ENCODE measurements around the gene STK39. TPM values are rescaled to one million over a fixed set of nuclear protein-coding genes. Genes with fewer than 3 reads are reported as not detected.

The STK39 gene
- total RNA-seq, 1 donor from 2014 or later: 13.8 TPM

DNA sequence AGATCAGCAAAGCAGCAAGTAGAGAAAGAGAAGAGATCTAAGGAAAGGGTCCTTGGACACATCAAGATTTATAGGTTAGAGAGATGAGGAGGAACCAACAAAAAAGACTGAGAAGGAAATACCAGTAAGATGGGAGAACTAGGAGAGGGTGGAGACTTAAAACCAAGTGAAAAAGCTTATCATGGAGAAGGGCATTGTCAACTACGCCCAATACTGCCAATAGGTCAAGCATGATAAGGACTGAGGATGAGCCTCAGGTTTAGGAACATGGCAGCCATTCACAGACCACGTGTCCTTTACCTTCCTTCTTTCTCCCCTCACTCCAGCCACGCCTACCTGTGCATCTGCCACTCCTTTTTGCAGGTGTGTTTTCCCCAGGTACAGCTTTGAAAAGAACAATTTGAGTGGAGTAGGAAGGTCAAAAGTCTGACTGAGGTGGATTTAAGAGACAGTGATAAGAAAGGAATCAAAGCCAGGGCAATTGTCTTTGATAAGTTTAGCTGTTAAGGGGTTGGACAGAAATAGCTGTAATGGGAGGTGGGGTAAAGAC is 238.7 kb downstream of the STK39 start:
- no peak for DNase-seq (ENCODE audit: low read depth)

- no peak for DNase-seq (ENCODE audit: low read depth)
Observed at GRCh38 chr2:168006498-168006897, 240.9 kb downstream of the STK39 start.

DNA sequence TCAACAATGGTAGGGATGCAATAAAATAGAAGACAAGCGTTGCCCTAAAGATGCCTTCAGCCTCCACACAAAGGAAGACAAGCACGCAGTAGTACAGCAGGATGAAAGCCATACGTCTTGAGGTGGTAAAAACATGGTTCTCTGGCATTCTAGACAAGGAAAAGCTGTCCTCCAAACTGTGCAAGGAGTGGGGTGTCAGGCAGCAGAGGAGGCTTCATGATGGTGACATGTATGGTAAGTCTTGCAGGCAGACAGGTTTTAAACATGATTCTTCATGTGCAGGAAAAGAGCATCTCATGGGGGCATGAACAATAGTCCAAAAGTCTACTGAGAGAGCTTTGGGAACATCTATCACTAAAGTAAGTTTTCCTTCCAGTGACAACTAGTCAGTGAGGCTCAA is 241.8 kb downstream of the STK39 start:
- no peak for DNase-seq (ENCODE audit: low read depth)

DNA sequence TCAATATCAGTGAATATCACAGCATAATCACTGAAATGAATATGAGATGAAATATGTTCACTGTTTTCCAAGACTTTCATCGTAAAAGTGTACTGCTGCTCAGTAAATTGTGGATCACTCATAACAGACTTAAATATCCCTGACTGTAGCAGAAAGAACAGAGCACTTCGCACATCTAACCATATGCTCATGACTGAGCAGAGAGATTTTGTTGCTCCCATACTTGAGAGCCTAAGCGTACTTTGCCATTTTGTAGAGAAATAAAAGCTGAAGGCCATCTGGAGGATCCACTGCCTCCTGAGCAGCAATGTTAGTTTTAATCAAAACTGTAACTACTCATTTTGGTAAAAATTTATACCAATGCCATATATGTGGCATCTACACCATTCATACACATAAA is 243.5 kb downstream of the STK39 start:
- no peak for DNase-seq (ENCODE audit: low read depth)

- DNase-seq (ENCODE audit: low read depth): peak; percentile 83
Observed at GRCh38 chr2:168002021-168002553, 245.3 kb downstream of the STK39 start.

GRCh38 chr2:167992278-167992677 is 255.1 kb downstream of the STK39 start:
- DNase-seq (ENCODE audit: low read depth): peak; percentile 52

DNA sequence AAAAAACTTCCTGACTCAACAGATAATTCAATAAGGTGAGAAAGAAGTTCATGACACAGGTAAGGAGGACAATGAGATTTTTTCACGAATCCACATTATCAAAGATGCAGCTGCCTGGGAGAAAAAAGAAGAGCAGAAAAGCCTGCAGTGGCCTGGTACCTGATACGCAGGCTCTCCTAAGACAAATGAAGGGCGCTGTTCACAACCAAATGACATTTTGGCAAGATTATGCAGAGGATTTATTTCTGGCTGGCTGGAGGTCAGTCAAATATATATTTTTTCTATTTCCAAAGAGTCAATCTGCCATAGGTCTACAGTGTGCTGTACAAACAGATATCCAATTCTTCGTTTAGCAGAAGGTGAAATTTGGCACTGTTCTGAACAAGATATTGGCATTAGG is 257.3 kb downstream of the STK39 start:
- DNase-seq (ENCODE audit: low read depth): no peak

DNA sequence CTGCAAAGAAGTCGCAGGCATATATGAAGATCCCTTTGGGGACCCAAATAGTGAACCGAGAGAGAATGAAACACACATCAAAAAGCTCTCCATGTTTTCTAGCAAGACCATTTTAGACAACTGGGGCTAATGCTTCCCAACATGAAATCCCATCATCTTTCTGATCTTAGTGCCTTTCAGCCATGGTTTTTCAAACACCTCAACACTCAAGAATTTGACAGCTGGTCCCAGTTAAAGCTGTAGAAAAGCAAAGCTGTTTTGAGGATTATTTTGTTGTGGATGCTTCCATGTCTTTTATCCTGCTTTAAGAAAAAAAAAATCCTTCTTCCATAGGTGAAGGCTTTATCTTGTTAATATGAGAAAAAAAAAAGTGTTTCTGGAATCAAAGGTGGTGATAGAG is 259.1 kb downstream of the STK39 start:
- DNase-seq (ENCODE audit: low read depth): no peak

DNA sequence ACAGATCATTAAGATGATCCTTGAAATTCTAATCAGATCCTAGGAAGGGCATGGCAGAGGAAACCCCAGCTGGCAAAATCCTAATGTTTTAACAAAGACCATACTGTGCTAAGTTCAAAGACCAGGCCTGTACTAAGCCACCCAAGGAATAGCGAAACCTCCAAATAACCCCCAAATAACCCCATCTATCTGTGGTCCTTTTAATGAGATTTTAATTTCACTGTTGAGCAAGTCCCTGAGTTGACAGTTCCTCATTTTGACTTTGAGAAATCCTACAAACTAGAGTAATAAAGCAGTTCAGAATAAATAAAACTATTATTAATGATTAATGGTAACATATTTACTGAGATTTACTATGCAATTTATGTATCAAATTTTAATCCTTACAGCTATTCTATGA is 259.8 kb downstream of the STK39 start:
- no peak for DNase-seq (ENCODE audit: low read depth)

GRCh38 chr2:167987026-167987425 is 260.4 kb downstream of the STK39 start:
- DNase-seq (ENCODE audit: low read depth): no peak

GRCh38 chr2:167986223-167986622 is 261.2 kb downstream of the STK39 start:
- DNase-seq (ENCODE audit: low read depth): no peak

GRCh38 chr2:167981945-167982344 is 265.4 kb downstream of the STK39 start:
- DNase-seq (ENCODE audit: low read depth): no peak

DNA sequence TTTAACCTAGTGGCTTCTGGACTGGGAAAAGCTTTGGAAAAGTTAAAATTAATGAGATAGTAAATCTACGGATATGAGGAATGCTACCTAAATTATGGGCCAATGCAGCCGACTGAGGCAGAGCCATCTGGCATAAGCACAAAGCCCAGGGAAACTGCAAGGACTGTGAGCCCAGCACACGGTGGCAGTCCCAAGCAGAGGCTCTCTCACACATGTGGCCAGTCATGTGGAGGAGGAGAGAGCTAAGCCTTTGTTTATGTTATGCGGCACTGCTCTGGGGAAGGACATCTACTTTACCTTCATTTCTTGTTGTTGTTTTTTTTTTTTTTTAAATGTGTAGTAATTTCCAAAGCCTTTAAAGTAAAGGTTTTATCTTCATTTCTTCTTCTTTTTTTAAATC is 267.0 kb downstream of the STK39 start:
- DNase-seq (ENCODE audit: low read depth): no peak

DNA sequence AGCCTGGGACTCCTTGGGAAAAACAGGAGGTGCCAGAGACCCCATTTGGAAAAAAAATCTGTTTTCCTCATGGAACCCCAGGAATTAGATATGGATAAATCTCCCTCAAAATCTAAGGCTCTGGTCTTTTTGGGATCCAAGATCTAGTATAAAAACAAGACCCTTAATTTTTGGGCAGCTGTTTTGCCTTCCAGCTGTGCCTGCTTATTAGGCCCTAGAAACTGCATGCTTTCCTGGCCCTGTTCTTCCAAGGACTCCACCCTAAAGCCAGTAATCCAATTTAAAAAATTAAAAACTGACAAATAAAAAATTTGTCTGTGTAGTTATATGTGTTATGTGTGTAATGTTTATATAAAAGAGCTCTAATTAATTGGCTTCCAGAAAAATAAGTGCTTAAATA is 274.6 kb downstream of the STK39 start:
- DNase-seq (ENCODE audit: low read depth): no peak

GRCh38 chr2:167972020-167972419 is 275.4 kb downstream of the STK39 start:
- DNase-seq (ENCODE audit: low read depth): no peak

DNA sequence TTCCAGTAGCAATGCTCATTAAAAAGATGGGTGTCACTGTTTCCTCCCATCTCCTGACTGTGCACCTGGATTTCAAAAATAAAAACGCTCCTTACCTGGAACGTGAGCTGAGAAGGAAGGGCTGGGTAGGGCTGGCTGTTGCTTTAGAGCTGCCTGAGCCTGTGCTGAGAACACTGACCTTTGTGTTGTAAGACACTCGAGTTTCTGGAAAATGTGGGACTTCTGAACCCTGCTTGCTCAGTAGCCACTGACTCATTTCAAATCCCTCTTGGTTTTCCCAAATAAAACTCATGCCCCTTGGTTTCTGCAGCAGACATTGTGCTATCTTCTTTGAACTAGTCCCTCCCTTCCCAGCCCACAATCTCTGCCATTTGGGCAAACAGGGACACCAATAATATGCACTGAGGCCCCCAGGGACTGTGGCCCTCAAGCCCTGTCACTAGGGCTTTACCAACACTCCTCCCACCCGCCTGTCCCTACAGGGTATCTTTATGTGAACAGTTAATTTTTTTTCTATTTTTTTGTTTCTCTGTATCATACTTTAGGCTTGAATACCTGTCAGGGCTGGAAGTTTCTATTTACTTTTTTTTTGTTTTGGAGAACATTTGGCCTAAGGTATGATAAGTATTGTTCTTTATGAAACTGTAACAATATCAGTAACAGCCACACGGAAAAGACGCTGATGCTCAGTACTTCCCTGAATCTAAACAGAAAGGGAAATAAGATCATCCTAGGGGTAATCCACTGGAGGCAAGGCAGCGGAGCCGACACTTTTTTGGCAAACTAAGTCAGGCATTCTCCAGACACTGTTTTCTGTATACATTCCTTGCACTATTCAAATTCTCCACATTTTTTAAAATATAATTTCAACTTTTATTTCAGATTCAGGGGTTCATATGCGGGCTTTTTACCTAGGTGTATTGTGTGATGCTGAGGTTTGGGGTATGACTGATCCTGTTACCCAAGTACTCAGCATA is 280.2 kb downstream of the STK39 start:
- peak; percentile 56 for DNase-seq (ENCODE audit: low read depth)

DNA sequence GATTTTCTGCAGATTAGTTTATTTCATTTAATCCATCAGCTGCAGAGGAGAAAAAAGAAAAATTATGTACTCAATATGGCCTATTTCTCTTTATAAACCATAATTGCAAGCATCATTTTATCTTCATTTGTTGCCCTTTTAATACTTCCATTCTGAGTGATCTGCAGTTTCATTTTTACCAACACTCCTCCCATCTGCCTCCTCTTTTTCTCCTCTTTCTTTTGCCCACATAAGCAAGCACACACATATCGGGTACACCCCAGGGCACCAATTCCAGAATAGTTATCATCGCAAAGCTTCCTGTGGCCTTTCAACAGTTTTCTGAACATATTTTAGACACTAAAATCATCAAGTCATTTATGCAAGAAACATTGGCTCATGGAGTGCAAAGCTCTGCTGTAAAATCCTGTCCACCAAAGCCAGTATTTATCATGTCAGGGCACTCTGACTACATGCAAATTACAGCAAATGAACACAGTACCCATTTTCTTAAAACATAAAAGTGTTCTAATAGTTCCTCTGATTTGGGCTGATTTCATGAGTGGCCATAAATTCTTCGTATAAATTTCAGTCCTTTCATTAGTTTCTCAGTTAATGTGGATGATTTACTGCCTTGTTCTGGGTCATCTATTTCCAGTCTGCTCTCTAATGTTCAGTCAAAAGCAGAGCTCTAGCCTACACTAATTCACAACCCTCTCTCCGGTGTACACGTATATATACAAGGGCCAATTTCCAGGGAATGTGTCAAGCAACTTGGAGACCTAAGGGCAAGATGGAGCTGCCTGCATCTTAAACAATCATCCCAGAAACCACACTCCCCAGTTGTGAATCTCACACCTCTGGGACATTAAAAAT is 281.3 kb downstream of the STK39 start:
- no peak for DNase-seq (ENCODE audit: low read depth)

DNA sequence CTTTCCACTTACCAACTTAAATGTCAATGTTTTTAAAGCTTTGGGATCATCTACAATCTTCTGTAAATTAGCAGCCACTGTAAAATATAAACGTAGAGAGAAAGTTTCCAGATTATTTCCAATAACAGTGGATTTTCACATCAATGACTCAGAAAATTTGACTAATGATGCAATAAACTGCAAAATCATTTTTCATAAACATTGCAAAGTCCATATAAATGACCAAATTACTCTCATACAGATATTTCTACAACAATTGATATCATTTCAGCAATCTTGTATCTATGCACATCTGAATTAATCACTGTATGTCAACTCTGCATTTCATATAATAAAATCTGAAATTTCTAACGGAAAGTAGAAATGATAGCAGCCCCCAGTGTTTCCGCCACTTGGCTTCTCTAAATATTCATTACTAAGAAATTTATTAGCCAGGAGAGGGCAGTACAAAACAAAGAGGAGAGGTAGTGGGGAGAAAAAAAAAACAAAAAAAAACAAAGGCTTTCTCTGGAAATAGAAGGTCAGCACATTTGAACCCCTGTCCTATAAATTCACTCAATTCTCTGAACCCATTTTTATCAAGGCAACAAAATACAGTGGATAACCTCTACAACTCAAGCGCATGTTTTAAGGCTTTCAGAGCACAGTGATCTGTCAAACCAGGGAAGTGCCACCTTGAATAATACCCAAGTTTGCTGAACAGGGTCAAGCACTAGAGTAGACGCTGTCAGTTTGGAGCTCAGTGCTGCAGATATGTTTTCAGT is 282.6 kb downstream of the STK39 start:
- DNase-seq (ENCODE audit: low read depth): peak; percentile 37

GRCh38 chr2:167963899-167964649 is 283.3 kb downstream of the STK39 start:
- DNase-seq (ENCODE audit: low read depth): no peak

DNA sequence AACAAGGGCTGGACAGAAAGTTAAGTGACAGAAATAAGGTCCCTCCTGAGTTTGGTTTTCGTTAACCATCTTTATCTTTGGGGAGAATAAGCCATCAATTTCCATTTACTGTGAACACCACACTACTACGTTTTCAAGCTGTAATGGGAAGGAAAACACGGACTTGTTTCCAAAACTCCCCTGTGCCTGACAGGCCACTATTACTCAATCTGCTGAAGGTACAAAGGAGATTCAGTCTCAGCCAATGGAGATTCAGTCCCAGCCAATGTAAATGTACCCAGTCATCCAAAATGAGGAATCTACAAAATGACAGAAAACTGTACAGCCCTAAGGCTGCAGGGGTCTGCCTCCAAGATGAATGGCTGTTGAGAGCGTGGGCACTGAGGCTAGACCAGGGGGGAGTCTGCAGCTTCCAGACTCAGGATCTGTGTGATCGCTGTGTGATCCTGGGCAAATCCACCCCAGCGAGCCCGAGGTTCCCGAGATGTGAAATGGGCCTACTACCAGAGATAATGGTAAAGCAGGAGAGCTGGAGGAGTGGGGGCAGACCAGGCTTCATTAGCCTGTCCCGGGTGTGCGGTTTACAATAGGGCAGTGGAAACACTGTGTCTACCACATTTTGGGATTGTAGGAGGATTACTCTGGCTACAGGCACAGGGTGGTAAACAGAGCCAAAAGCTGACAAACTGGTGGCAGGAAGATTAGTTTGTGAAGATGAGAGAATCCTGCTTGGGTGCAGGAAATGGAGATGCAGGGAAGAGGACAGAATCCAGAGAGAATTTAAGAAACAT is 284.8 kb downstream of the STK39 start:
- no peak for DNase-seq (ENCODE audit: low read depth)
